Choroid plexus epithelial cell (primary cell): ENCODE results near the gene PLD2.
"Not testable (repeated sequence)": the region's sequence is repeated elsewhere in the genome, so short reads cannot be mapped to it uniquely, and the experiment has no call there.

Source experiments
- DNase-seq: peaks from one replicate; pipeline ENCODE4 v3.0.0-alpha.2; 2010; ENCODE audit warnings: low read depth
- H3K4me3 ChIP-seq: 2 replicates; pipeline ENCODE4 v1.5.1; 2011; ENCODE audit warnings: low read depth, mild to moderate bottlenecking, control low read depth, low read length, moderate library complexity
- CTCF ChIP-seq: conservative IDR thresholded peaks from 2 replicates; pipeline ENCODE4 v1.5.1; 2011; ENCODE audit warnings: low read depth, mild to moderate bottlenecking, control low read depth, inconsistent platforms, low read length, moderate library complexity

Gene PLD2

DNA sequence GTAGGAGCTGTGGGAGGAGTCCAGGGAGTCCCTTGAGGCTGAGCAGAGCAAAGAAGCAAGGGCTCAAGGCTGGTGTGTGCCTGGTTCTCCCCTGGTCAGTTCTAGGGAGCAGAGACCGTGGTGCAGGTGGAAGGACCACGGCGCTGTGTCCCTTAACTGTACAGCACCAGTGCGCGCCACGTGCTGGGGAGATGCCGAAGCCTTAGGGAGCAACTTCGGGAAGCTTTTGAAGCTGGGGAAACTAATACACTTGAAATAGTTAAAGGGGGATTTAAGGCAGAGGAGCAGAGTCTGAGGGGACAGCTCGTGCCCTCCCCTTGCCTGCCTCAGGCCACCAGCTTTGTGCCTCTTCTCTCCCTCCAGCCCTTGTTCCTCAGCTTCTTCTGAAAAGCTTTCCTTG, 53.7 kb downstream of the PLD2 start:
- no peak overlapping the region for H3K4me3 ChIP-seq
- TF ChIP-seq CTCF: no peak
- no peak for DNase-seq

- no peak for DNase-seq
- H3K4me3 ChIP-seq: no peak overlapping the region
- TF ChIP-seq CTCF: no peak
Measured at GRCh38 chr17:4861052-4861451, 54.1 kb downstream of the PLD2 start.

GRCh38 chr17:4862720-4863119, 55.8 kb downstream of the PLD2 start:
- H3K4me3 ChIP-seq: no peak overlapping the region
- DNase-seq: no peak
- TF ChIP-seq CTCF: no peak

GRCh38 chr17:4863321-4863720, 56.4 kb downstream of the PLD2 start:
- no peak overlapping the region for H3K4me3 ChIP-seq
- TF ChIP-seq CTCF: no peak
- no peak for DNase-seq

DNA sequence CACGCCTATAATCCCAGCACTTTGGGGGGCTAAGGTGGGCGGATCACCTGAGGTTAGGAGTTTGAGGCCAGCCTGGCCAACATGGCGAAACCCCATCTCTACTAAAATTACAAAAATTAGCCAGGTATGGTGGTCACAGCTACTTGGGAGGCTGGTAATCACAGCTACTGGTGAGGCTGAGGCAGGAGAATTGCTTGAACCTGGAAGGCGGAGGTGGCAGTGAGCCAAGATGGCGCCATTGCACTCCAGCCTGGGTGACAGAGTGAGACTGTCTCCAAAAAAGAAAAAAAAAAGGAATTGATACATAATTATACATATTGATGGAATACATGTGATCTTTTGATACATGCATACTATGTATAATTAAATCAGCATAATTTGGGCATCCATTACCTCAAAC, 60.6 kb downstream of the PLD2 start:
- not testable (repeated sequence) for DNase-seq

DNA sequence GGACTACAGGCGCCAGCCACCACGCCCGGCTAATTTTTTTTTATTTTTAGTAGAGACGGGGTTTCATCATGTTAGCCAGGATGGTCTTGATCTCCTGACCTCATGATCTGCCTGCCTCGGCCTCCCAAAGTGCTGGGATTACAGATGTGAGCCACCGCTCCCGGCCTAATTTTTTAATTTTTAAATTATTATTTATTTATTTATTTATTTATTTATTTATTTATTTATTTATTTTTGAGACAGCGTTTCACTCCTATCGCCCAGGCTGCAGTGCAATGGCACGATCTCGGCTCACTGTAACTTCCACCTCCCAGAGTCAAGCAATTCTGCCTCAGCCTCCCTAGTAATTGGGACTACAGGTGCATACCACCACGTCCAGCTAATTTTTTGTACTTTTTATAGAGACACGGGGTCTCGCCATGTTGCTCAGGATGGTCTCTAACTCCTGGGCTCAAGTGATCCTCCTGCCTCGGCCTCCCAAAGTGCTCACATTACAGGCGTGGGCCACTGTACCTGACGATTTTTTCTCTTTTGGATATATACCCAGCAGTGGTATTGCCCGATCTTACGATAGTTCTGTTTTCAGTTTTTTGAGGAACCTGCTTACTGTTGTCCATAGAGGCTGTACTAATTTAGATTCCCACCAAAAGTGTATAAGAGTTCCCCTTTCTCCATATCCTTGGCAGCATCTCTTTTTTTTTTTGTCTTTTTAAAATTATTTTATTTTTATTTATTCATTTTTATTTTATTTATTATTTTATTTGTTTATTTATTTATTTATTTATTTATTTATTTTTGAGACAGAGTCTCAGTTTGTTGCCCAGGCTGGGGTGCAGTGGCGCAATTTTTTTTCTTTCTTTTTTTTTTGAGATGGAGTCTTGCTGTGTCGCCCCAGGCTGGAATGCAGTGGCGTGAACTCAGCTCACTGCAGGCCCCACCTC, 62.4 kb downstream of the PLD2 start:
- not testable (repeated sequence) for DNase-seq, H3K4me3 ChIP-seq

More for the DNA sequence above, 60.6 kb downstream of the PLD2 start:
- not testable (repeated sequence) for H3K4me3 ChIP-seq

DNA sequence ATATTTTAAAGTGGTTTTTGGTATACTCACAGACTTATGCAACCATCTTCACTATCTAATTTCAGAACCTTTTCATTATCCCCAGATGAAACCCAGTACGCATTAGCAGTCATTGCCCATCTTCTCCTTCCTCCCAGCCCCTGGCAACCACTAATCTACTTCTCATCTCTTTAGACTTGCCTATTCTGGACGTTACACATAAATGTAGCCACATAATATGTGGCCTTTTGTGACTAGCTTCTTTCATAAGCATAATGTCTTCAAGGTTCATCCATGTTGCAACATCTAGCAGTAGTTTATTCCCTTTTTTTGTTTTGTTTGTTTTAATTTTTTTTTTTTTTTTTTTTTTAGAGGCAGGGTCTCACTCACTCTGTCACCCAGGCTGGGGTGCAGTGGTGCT, 63.9 kb downstream of the PLD2 start:
- no peak for DNase-seq
- no peak for TF ChIP-seq CTCF
- no peak overlapping the region for H3K4me3 ChIP-seq

DNA sequence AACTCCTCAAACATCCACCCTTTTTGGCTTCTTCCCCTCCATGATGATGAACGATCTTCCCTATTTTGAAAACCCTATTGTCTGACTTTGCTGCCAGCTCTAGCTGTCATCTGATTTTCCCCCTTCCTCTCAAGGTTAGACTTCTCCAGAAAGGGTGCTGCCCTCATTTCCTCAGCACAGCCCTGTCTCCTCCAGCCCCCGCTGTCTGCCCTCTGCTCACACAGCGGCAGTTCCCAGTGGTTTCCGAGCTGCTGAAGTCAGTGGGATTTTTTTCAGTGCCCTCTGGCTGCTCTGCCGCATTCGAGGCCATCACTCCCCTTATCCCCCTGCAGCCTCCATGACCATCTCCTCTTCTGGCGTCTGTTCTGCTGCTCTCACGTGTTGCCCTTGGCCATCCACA, 65.8 kb downstream of the PLD2 start:
- no peak for TF ChIP-seq CTCF
- peak; percentile 34 for DNase-seq
- H3K4me3 ChIP-seq: no peak overlapping the region
